ENCODE data around the gene GIGYF1. TPM values are rescaled to one million over a fixed set of nuclear protein-coding genes. Genes with fewer than 3 reads are reported as not detected.

Gene GIGYF1
- total and polyA plus RNA-seq, 2 of the 8 experiments (the other 6 are each of a cell fraction or from before 2014, with no cell fraction given), result 24.1 to 99.3 TPM

DNA sequence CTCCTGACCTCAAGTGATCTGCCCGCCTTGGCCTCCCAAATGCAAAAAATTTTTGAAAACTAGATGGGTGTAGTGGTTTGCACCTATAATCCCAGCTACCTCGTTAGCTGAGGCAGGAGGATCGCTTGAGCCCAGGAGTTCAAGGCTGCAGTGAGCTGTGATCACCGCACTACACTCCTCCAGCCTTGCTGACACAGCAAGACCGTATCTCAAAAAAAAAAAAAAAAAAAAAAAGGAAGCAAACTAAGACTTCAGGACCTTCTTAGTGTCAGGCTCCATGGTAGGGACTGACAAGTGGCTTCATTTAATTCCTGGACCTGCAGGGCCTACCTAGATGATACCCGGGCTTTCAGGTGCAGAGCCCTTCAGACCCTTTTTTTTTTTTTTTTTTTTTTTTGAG lies 14.3 kb upstream of the GIGYF1 start (continued):
- TF ChIP-seq, protein P1, sequence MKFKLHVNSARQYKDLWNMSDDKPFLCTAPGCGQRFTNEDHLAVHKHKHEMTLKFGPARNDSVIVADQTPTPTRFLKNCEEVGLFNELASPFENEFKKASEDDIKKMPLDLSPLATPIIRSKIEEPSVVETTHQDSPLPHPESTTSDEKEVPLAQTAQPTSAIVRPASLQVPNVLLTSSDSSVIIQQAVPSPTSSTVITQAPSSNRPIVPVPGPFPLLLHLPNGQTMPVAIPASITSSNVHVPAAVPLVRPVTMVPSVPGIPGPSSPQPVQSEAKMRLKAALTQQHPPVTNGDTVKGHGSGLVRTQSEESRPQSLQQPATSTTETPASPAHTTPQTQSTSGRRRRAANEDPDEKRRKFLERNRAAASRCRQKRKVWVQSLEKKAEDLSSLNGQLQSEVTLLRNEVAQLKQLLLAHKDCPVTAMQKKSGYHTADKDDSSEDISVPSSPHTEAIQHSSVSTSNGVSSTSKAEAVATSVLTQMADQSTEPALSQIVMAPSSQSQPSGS (IDR thresholded peaks at IDR 0.05; ENCODE audit: low read length), result no peak
- no peak for TF ChIP-seq SIN3A (conservative IDR thresholded peaks at IDR 0.05 in 1 of 2, IDR thresholded peaks at IDR 0.05 in 1 of 2; ENCODE audit: low read depth in 1 of 2, low read length in 2 of 2)
- TF ChIP-seq, protein P2, sequence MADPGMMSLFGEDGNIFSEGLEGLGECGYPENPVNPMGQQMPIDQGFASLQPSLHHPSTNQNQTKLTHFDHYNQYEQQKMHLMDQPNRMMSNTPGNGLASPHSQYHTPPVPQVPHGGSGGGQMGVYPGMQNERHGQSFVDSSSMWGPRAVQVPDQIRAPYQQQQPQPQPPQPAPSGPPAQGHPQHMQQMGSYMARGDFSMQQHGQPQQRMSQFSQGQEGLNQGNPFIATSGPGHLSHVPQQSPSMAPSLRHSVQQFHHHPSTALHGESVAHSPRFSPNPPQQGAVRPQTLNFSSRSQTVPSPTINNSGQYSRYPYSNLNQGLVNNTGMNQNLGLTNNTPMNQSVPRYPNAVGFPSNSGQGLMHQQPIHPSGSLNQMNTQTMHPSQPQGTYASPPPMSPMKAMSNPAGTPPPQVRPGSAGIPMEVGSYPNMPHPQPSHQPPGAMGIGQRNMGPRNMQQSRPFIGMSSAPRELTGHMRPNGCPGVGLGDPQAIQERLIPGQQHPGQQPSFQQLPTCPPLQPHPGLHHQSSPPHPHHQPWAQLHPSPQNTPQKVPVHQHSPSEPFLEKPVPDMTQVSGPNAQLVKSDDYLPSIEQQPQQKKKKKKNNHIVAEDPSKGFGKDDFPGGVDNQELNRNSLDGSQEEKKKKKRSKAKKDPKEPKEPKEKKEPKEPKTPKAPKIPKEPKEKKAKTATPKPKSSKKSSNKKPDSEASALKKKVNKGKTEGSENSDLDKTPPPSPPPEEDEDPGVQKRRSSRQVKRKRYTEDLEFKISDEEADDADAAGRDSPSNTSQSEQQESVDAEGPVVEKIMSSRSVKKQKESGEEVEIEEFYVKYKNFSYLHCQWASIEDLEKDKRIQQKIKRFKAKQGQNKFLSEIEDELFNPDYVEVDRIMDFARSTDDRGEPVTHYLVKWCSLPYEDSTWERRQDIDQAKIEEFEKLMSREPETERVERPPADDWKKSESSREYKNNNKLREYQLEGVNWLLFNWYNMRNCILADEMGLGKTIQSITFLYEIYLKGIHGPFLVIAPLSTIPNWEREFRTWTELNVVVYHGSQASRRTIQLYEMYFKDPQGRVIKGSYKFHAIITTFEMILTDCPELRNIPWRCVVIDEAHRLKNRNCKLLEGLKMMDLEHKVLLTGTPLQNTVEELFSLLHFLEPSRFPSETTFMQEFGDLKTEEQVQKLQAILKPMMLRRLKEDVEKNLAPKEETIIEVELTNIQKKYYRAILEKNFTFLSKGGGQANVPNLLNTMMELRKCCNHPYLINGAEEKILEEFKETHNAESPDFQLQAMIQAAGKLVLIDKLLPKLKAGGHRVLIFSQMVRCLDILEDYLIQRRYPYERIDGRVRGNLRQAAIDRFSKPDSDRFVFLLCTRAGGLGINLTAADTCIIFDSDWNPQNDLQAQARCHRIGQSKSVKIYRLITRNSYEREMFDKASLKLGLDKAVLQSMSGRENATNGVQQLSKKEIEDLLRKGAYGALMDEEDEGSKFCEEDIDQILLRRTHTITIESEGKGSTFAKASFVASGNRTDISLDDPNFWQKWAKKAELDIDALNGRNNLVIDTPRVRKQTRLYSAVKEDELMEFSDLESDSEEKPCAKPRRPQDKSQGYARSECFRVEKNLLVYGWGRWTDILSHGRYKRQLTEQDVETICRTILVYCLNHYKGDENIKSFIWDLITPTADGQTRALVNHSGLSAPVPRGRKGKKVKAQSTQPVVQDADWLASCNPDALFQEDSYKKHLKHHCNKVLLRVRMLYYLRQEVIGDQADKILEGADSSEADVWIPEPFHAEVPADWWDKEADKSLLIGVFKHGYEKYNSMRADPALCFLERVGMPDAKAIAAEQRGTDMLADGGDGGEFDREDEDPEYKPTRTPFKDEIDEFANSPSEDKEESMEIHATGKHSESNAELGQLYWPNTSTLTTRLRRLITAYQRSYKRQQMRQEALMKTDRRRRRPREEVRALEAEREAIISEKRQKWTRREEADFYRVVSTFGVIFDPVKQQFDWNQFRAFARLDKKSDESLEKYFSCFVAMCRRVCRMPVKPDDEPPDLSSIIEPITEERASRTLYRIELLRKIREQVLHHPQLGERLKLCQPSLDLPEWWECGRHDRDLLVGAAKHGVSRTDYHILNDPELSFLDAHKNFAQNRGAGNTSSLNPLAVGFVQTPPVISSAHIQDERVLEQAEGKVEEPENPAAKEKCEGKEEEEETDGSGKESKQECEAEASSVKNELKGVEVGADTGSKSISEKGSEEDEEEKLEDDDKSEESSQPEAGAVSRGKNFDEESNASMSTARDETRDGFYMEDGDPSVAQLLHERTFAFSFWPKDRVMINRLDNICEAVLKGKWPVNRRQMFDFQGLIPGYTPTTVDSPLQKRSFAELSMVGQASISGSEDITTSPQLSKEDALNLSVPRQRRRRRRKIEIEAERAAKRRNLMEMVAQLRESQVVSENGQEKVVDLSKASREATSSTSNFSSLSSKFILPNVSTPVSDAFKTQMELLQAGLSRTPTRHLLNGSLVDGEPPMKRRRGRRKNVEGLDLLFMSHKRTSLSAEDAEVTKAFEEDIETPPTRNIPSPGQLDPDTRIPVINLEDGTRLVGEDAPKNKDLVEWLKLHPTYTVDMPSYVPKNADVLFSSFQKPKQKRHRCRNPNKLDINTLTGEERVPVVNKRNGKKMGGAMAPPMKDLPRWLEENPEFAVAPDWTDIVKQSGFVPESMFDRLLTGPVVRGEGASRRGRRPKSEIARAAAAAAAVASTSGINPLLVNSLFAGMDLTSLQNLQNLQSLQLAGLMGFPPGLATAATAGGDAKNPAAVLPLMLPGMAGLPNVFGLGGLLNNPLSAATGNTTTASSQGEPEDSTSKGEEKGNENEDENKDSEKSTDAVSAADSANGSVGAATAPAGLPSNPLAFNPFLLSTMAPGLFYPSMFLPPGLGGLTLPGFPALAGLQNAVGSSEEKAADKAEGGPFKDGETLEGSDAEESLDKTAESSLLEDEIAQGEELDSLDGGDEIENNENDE (IDR thresholded peaks at IDR 0.05; ENCODE audit: insufficient replicate concordance, low read length), result no peak

Measured in H1 (cell line).